Ishikawa (cell line): Measurements from ENCODE around the gene RPL13.

ENCODE experiments used
- CEBPB ChIP-seq: IDR thresholded peaks from 2 replicates; pipeline ENCODE4 v1.6.1; 2012
- CREB1 ChIP-seq: IDR thresholded peaks from 2 replicates; pipeline ENCODE4 v1.6.1; 2012; ENCODE audit warnings: low read depth
- EGR1 ChIP-seq: IDR thresholded peaks from 2 replicates; pipeline ENCODE4 v1.6.1; 2012
- EP300 ChIP-seq: IDR thresholded peaks from 2 replicates; pipeline ENCODE4 v1.6.1; 2012; ENCODE audit warnings: borderline replicate concordance
- FOXM1 ChIP-seq: IDR thresholded peaks from 2 replicates; pipeline ENCODE4 v1.6.1; 2012; ENCODE audit warnings: low read depth, borderline replicate concordance
- NFIC ChIP-seq: IDR thresholded peaks from 2 replicates; pipeline ENCODE4 v1.6.1; 2012
- RAD21 ChIP-seq: IDR thresholded peaks from 2 replicates; pipeline ENCODE4 v1.6.1; 2012; ENCODE audit warnings: low read depth
- TAF1 ChIP-seq: IDR thresholded peaks from 2 replicates; pipeline ENCODE4 v1.6.1; 2012; ENCODE audit warnings: low read depth, mild to moderate bottlenecking
- TCF12 ChIP-seq: IDR thresholded peaks from 2 replicates; pipeline ENCODE4 v1.6.1; 2012; ENCODE audit warnings: low read depth
- TEAD4 ChIP-seq: IDR thresholded peaks from 2 replicates; pipeline ENCODE4 v1.6.1; 2012
- YY1 ChIP-seq: IDR thresholded peaks from 2 replicates; pipeline ENCODE4 v1.6.1; 2012; ENCODE audit warnings: low read depth
- ZBTB7A ChIP-seq: IDR thresholded peaks from 2 replicates; pipeline ENCODE4 v1.6.1; 2012; ENCODE audit warnings: low read depth
- TF ChIP-seq, protein P1 (sequence below): IDR thresholded peaks from 2 replicates; pipeline ENCODE4 v1.6.1; 2012
- TF ChIP-seq, protein P2 (sequence below): IDR thresholded peaks from 2 replicates; pipeline ENCODE4 v1.6.1; 2012
- TF ChIP-seq, protein P3 (sequence below): IDR thresholded peaks from 2 replicates; pipeline ENCODE4 v1.6.1; 2012; ENCODE audit warnings: low read depth, mild to moderate bottlenecking

RPL13 gene

DNA sequence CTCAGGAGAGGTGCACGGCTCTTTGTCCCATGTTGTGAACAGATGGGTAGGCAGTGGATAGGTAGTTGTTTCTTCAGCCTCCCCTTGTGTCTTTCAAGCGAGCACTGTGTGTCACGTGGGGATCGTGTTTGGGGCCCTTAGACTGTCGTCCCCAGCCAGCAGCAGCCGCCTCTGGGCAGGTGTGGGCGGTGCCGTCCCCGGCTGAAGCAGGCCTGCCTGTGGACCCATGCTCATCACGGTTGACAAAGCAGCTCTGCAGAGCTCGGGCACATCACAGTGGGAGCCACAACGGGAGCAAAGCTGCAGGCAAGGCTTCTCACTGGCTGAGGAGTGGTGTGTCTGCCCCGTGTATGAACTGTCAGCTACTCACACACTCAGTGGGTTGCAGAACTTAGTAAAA lies 4.7 kb upstream of the RPL13 start:
- TF ChIP-seq CREB1 (no peak), CEBPB (no peak), ZBTB7A (no peak)
- TF ChIP-seq, protein P1, sequence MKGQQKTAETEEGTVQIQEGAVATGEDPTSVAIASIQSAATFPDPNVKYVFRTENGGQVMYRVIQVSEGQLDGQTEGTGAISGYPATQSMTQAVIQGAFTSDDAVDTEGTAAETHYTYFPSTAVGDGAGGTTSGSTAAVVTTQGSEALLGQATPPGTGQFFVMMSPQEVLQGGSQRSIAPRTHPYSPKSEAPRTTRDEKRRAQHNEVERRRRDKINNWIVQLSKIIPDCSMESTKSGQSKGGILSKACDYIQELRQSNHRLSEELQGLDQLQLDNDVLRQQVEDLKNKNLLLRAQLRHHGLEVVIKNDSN = no peak

DNA sequence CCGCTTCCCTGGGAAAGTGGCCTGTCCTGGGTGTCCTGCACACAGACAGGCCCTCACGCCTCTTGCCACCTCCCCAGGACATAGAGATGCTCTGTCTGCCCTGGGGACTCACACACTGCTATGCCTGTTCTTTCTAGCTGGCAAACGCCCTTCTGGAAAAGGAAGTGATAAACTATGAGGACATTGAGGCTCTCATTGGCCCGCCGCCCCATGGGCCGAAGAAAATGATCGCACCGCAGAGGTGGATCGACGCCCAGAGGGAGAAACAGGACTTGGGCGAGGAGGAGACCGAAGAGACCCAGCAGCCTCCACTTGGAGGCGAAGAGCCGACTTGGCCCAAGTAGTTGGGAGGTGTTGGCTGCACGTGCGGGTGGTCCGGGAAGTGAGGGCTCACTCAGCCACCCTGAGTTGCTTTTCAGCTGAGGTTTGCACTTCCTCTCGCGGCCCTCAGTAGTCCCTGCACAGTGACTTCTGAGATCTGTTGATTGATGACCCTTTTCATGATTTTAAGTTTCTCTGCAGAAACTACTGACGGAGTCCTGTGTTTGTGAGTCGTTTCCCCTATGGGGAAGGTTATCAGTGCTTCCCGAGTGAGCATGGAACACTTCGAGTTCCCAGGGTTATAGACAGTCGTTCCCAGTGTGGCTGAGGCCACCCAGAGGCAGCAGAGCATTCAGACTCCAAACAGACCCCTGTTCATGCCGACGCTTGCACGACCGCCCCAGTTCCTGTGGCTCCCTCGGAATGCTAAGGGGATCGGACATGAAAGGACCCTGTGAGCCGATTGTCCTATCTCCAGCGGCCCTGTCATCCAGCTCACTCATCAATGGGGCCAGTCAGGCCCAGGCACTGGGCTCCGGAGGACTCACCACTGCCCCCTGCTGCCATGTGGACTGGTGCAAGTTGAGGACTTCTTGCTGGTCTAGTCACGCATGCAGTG lies 3.5 kb upstream of the RPL13 start:
- TF ChIP-seq YY1 (no peak), TAF1 (no peak), CEBPB (no peak), RAD21 (peak; percentile 57), CREB1 (no peak), TEAD4 (no peak), NFIC (no peak), ZBTB7A (no peak)
- TF ChIP-seq, protein P2, sequence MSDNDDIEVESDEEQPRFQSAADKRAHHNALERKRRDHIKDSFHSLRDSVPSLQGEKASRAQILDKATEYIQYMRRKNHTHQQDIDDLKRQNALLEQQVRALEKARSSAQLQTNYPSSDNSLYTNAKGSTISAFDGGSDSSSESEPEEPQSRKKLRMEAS = 0 out of 2 replicates have a peak, but pooled peaks have one; percentile 25

DNA sequence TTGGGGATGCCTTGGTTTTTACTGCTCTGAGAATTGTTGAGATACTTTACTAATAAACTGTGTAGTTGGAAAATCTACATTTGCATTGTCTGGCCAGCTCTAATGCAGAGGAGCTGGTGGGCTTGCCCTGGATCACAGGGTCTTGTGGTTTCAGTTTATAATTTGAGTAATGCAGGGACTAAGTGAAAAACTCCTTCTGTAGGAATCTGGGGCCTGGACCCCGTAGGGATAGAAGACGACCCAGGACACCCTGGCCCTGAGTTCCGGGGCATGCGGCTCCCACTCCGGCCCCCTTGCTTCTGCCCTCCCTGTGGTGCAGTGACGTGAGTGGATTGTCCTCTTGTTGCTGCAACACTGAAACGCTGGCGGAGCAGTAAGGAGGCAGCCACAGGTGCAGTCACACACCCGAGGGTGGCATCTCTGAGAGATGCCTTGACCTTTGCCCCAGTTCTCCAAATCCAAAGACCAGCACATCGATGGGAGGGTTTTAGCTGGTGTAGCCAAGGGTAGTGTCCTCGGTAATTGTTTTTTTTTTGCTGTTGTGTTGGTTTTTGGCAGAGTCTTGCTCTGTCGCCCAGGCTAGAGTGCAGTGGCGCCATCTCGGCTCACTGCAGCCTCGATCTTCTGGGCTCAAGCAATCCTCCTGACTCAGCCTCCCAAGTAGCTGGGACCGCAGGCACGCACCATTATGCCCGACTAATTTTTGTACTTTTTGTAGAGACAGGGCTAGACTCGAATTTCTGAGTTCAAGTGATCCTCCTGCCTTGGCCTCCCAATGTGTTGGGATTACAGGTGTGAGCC lies 2.6 kb upstream of the RPL13 start:
- TF ChIP-seq ZBTB7A (no peak), RAD21 (no peak), TCF12 (no peak), NFIC (no peak), YY1 (no peak), TEAD4 (no peak), TAF1 (no peak), CEBPB (no peak), CREB1 (no peak), FOXM1 (no peak), EGR1 (no peak), EP300 (no peak)
- TF ChIP-seq, protein P3, sequence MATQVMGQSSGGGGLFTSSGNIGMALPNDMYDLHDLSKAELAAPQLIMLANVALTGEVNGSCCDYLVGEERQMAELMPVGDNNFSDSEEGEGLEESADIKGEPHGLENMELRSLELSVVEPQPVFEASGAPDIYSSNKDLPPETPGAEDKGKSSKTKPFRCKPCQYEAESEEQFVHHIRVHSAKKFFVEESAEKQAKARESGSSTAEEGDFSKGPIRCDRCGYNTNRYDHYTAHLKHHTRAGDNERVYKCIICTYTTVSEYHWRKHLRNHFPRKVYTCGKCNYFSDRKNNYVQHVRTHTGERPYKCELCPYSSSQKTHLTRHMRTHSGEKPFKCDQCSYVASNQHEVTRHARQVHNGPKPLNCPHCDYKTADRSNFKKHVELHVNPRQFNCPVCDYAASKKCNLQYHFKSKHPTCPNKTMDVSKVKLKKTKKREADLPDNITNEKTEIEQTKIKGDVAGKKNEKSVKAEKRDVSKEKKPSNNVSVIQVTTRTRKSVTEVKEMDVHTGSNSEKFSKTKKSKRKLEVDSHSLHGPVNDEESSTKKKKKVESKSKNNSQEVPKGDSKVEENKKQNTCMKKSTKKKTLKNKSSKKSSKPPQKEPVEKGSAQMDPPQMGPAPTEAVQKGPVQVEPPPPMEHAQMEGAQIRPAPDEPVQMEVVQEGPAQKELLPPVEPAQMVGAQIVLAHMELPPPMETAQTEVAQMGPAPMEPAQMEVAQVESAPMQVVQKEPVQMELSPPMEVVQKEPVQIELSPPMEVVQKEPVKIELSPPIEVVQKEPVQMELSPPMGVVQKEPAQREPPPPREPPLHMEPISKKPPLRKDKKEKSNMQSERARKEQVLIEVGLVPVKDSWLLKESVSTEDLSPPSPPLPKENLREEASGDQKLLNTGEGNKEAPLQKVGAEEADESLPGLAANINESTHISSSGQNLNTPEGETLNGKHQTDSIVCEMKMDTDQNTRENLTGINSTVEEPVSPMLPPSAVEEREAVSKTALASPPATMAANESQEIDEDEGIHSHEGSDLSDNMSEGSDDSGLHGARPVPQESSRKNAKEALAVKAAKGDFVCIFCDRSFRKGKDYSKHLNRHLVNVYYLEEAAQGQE = no peak
- TF ChIP-seq, protein P1 = no peak
- TF ChIP-seq, protein P2 = no peak

DNA sequence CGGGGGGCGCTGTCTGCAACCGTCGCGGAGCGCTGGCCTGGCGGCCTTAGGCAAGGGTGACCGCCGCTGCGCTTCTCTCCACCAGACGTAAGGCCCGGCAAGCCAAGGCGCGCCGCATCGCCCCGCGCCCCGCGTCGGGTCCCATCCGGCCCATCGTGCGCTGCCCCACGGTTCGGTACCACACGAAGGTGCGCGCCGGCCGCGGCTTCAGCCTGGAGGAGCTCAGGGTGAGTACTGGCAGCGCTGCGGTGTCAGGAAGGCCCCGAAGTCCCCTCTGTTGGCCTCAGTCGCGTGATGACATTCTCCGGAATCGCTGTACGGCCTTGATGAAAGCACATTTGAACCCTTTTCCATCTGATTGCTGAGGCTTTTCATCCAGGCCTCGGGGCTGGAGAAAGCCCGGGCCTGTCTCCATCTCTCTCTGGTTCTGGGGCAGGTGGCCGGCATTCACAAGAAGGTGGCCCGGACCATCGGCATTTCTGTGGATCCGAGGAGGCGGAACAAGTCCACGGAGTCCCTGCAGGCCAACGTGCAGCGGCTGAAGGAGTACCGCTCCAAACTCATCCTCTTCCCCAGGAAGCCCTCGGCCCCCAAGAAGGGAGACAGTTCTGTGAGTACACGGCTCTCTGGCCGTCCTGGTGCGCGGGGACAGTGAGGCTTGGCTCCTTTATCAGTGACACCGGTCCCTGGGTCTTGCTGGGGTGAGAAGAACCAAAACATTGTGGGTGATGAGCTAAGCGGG lies 831 bp downstream of the RPL13 start:
- no peak for TF ChIP-seq CEBPB
- no peak for TF ChIP-seq YY1
- TF ChIP-seq FOXM1 = no peak
- no peak for TF ChIP-seq NFIC
- TF ChIP-seq TEAD4 = no peak
- no peak for TF ChIP-seq RAD21
- no peak for TF ChIP-seq TCF12
- TF ChIP-seq EP300 = no peak
- no peak for TF ChIP-seq ZBTB7A

DNA sequence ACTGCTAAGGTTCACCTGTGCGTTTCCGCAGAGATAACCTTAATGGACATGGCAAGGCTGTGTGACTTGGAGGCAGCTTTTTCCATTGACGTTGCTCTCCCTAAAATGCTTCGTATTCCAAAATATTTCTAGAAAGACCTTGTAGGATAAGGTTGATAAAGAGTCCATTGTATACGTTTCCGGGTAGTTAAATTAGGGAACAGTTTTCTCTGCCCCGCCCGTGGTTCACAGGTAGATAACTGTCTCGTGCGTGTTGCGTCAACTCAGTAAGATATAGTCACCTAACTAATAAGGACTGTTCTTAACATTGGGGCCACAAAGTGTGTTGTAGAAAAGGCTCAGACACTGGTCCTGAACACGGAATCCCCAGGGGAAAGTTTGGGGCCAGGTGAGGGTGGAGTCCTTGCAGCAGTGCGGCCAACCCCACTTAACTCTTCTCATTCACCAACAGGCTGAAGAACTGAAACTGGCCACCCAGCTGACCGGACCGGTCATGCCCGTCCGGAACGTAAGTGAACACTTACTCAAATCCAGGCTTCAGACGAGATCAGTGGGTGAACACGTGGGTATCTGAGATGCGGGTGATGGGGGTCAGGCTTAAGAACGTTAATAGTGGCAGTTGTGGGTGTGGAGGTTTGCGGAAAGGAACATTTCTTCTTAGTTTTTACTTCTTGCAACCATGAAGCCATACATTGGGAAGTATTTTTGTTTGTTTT lies 1.6 kb downstream of the RPL13 start:
- TF ChIP-seq EGR1 (no peak), TAF1 (no peak), TEAD4 (no peak), EP300 (no peak), CREB1 (no peak), NFIC (no peak), FOXM1 (no peak), ZBTB7A (no peak), CEBPB (no peak), RAD21 (no peak), TCF12 (no peak), YY1 (no peak)
- TF ChIP-seq, protein P1 = no peak
- TF ChIP-seq, protein P3 = no peak
- TF ChIP-seq, protein P2 = no peak
